GM04503 (cell line): ENCODE data around the gene ADD2.
A peak's percentile ranks its signal among the peaks of the same experiment; 100 is the strongest.

Experiments
- DNase-seq: peaks from one replicate; pipeline ENCODE4 v3.0.0-alpha.2; 2012; ENCODE audit warnings: low read depth

ADD2 gene

DNA sequence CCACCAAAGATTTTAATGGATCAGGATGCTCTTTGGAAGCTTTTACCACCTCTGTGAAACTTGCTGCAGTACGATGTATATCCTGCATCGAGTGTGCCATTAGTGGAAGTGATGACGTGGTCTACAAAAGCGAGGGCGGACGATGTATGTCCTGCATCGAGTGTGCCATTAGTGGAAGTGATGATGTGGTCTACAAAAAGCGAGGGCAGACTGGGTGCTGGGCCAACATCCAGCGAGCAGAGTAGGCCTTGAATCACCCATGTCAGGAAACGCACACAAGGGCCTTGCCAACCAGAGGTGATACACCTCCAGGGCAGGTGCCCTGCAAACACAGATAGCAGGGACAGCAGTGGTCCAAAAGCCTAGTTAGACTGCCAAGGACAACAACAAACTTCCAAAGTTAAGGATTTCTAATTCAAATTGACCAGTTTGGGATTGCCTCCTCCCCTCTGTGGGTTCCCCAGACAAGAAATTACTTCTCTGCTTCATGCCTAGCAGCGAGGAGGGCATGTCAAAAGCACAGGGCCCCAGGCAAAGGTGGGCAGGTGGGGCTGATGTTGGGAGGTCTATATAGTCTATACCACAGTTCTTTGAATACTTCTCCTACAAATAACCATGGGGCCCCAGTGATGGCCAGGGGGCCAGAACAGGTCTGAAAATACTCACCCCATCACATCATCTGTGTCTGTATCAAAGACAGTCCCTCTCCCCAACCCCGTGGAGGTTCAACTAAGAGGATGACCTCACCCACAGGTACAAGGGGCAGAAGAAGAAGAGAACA is 70.2 kb downstream of the ADD2 start:
- DNase-seq, result no peak

DNA sequence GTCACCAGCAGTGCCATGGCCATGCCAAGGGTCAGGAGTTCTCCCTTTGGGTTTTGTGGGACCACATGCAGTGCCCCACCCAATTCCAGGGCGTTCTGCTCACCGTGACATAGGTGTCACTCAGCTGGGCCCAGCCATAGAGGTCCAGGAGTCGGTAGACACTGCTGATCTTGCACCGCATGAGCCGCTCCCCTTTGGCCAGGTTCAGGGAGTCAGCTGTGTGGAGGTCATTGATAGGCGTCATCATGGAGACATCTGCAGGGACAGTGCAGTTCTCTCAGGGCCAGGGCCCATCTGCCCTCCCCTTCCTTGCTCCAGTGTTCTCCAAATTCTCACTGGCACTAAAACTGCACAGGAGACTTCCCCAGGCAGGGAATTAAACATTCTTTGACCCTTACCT is 71.9 kb downstream of the ADD2 start:
- DNase-seq, result no peak

DNA sequence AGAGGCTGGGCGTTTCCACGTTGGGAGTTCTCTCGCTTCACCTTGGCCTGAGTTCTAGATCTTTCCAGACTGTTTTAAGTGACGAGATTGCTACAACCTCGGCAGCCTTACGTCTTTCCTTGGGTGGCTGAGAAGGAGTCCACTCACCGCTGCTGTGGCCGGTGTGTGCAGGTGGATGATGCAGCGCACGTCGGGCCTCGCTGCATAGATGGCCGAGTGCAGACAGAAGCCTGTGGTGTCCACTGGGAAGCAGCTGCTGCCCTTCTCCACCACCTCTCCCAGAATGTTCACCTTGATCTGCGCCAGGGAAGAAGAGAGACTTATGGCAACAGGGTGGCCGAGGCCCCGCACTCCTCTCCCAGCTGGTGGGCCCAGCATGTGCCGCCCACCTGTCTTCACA is 75.7 kb downstream of the ADD2 start:
- no peak for DNase-seq

DNA sequence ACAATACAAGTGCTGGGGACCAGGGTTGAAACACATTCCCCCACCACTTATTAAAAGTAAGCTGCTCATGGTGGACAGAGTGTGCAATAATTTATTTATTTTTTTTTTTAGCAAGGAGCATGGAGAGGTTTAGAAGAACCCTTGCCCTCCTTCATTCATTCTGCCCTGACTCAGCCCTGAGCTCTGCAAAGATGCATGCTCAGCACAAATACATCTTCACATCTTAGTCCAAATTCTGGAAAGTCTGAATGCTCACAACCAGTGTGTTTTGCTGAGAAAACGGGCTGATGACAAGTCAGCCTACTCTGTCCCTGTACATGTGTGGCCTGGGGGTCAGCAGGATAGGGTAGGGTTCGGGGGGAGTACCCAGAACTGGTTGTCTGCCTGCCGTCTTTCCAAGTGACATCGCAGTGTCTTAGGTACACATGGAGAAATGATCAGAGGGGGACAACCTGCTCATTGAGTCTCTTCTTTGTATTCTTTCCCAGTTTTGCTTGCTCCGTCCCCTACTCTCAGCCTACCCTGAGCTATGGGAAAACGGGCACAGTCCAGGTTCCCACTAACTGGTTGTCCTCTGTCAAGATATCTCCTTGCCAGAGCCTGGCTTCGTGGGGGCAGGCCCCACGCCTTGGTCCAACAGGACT is 76.4 kb downstream of the ADD2 start:
- DNase-seq, result no peak

DNA sequence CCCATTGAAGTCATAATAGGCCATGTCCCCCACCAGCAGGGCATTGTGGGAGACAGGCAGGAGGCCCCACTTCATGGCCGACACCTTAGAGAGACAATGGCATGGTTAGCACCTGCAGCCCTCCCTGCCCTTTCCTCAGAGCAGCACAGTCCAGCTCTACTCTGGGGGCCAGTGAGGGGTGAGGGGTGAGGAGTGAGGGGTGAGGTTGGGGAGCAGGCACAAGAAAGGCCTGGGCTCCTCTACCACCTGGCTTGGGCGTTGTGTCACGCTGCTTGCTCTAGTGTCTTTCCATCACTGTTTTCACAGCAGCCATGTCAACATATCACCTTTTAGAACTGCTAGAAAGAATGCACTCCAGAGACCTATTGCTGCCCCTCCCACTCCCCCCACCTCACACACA is 77.2 kb downstream of the ADD2 start:
- DNase-seq, result no peak

DNA sequence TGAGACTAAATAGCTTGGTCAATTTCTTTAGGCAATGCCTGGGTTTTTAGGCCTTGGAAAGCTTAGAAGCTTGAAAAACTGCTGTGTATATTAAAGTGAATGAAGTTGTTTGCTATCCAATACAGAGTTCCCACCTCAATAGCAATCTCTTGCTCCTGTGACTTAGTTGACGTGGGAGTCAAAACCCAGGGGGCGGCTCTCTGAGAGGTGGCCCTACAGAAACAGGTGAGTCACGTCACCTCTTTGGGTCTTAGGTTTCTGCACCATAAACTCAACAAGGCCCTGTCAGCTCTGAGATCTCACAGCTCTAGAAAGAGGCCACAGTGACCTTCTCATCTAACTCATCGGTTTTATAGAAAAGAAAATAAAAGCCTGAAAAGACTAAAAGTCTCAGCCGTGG is 79.6 kb downstream of the ADD2 start:
- DNase-seq, result no peak

DNA sequence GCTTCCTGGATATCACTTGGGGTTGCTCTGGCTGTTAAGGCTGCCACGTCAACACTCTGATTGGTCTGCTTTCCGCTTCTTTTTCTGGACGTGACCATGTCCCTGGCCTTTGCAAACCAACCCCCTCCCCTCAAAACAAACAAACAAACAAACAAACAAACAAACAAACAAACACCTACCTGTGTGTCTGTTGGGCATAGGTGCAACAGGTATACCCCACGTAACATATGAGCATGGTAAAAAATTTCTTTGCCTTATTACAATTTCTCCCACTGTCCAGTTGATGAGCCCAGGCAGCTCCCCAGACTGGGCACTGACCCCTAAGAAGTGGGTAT is 80.6 kb downstream of the ADD2 start:
- no peak for DNase-seq

DNA sequence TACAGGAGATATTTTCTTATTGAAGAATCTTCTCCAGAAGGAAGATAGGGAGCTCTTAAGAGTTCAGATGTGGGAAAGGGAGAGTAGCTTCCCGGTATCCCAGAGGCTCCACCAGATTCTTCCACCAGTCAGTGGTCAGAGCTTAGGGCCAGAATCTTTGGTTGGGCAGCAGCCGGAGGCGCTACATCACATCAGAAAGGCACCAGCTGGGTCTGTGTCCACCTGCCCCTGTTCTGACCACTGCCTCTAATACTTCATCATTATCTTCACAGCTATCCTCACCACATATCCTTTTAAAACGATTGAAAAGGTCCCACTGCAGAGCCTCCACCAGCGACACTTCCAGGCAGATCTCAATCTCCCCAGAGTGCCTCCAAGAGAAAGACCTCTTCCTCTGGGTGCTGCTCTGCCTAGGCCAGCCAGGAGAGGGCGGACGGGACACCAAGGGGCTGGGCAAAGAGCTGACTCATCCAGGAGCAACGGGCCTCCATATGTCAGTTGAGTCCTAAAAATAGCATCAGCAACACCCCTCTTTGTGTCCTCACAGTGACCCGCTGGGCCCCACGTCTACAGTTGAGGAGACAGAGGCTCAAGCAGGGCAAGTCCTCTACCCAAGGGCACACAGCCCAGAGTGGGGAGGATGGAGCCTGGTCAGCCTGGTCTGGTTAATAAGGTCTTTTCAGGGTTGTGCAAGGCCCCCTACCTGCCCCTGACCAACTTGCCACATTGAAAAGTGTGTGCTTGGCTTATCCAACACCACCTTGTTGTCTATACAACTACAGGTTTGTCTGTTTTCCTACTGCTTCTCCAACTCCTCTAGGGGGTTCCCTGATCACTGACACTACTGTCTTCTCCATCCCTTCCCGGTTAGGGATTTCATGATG is 81.2 kb downstream of the ADD2 start:
- peak; percentile 61 for DNase-seq

DNA sequence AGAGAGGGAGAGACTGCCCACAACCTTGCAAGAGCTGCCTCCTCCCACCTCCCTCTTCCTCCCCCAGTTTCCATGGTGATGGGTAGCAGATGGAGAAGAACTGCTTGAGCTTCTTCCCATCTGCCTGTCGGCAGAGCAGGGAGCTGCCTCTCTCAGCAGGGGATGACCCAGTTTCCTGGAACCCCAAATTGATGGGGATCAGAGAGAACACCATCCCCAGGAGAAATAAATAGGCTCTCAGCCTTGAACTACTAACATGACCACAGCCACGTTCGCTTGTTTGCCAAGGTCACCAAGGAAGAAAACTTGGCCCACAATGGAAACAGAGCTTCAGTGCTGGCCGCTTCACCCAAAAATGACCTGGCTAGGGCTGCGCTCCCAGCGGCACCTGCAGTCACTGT is 82.2 kb downstream of the ADD2 start:
- DNase-seq, result no peak

DNA sequence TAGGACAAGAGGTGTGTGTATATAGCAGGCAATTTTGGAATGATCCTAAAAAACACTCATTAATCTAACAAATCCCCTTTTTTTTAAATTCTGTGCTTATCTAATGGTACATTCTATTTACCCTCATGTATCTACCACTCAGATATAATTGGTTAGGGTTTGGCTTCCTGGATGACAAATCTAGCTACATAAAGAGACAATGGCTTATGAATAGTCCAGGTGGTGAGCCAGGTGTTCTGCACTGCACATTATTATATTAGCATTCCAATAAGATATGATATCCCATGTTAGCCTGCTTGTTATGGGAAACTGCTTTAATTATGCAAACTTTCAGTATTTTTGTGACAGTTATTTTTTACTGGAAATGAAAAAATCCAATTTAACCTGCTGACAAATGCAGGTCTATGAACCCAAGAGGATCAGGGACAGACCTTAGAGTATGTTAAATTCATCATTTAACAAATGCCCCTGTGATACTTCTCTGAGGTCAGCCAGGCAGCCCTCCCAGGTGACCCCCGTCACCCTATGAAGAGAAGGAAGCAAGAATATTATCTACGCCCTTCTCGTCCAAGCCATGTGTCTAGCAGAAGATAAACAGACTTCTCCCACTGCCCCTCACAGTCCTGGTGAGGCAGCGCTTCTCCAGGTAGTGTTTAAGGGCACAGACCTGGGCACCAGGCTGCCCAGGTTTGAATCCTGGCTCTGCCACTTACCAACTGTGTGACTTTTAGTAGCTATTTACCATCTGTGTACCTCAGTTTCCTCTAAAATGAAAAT is 83.0 kb downstream of the ADD2 start:
- DNase-seq, result no peak

DNA sequence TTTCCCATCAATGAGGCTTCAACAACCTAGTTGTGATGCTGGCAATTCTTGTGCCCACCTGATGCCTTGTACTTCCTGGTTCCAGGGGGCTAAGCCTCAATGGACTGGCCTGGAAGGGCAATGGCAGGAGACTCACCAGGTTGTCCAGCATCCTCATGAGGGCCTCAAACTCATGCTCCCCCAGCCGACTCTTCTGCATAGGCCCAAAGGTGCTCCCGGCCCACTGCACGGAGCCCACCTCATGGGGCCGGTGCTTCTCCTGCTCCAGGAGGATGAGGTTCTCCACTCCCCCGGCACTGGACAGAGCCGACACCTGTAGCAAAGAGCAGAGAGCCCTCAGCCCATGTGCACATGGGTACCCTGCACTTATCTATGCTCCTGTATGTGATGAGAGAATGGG is 84.5 kb downstream of the ADD2 start:
- no peak for DNase-seq

DNA sequence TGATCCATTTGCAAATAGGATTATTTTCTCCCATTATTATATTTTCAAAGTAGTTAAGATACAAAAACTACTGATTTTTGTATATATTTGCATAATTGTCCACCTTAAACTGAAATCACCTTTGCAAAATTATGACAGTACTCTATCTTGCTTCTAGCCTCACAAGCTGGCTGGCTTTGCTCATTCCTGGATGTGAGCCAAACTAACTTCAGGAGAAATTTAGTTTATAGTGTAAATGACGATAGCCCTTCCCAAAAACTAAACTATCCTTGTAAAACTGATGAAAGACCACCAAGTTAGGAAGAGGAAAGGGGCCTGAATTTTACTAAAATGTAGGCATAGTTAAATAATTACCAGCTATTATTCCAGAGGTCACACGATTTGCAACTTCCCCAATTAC is 87.3 kb downstream of the ADD2 start:
- DNase-seq, result no peak

DNA sequence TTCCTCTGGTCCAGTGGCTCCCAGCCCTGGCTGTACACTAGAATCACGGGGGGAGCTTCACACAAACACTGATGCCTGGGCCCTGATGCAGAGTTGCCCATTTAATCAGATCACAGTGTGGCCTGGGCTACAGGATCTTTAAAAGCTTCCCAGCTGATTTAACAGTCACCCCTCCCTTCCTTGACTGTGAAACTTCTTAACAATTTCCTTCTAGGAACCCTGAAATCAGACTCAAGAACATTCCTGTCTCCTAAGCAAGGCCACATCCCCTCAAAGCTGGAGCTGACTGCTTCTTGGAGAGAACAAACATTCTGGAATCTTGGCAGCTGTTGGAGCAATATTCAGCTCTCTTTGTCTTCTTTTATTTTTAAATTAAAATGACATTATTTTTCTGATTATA is 88.7 kb downstream of the ADD2 start:
- peak; percentile 17 for DNase-seq

DNA sequence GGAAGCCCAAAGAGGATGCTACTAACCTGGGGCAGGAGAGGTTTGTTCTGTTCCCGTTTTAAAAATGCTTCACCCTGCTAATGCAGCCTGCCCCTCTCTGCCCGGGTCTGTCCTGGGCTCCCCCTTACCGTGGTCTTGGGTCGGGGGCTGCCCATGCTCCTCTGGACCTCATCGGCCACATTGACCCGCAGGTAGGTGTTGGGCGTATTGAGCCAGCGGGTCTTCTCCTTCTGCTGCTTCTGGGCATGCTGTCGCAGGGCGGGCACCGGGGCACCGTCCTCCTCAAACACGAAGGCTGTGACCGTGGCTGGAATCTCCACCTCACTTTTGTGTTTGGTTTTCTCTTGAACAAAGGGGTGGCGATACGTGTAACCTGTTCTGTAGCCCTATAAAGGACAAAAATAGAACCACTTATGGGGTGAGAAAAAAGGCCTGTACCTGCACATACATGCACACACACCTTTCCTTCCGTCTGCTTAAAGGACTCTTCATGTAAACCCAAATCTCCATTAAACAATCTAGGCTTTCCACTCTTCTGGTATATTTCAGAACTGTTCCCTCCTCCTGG is 89.3 kb downstream of the ADD2 start:
- DNase-seq, result no peak

DNA sequence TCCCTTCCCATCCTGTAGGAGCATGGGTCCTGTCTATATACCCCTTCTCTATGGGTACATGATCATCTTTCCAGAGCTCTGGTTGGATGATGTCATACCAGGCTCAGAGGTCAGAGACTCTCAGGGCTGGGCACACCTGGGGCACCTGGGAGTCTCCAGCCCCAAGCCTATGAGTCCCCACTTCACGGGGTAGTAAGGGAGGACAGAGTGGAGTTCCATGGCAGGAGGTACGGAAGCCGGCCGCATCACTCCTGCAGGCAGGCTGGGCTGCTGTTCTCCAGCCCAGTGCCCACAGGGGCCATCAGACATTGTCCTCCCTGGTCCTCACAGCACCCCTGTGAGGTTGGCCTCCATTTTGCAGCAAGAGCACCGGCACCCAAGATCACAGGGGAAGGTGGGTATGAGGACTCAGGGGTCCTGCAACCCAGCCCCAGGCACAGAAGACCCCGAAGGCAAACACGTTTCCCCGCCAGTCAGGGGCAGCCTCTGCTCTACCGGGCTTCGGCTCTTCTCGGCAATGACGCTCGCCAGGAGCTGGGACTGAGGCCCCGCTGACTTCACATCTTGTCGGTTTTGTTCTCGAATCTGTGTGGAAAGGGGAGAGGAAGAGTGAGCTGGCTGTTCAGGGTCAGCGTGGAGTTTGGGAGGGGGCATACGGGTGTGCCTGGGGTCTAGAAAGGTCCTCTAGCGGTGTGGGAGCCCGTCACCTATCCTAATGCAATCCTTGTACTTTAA is 91.5 kb downstream of the ADD2 start:
- DNase-seq, result no peak

DNA sequence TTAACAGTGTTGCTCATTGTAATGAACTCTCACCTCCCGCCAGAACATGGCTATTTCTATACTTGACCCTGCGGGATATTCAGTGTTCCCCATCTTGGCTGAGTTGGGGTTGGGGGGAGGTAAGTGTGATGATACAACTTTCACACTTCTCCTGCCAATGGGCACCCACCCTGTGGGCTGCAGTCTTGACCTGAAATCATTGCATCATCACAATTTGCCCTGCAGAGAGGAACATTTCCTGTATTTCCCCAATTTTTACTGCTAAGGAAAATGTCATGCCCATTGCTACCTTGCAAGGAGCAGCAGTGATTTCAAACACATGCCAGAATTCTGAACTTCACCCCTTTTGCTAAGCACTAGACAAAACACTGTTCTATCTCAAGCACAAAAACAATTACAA is 92.1 kb downstream of the ADD2 start:
- no peak for DNase-seq

DNA sequence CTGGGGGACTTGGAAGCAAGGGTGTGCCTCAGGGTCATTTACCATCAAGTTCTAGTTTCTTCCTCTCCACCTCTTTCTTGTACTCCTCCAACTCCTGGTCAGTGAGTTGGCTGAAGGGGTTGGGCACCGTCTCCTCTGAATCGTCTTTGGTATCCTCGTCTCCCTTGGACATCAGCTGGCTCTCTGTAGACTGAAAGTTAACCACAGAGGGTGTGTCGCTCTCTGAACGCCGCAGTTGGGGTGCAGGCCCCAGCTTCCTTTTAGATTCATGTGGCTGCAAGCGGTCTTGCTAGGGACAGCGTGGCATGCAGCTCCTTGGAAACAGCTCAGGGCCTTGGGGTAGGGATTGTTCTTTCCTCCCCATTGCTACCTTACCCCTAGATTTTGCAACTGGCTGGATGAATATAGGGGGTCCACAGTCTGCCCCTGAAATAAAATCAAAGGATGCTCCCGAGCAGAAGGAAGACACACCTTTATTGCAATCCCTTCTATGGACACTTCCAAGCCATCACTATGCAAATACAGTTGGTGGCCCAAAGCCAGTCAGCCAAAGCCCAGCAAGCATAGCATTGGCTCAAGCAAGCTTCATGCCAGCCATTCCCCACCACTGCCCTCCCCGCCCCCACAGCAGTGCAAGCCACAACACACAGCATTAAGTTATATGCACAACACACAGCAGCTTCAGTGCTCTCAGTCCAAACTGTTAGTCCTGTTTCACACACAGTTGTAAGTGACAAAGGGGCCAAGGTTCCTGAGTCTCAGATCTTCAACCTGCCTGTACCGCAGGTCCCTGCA is 93.2 kb downstream of the ADD2 start:
- no peak for DNase-seq

DNA sequence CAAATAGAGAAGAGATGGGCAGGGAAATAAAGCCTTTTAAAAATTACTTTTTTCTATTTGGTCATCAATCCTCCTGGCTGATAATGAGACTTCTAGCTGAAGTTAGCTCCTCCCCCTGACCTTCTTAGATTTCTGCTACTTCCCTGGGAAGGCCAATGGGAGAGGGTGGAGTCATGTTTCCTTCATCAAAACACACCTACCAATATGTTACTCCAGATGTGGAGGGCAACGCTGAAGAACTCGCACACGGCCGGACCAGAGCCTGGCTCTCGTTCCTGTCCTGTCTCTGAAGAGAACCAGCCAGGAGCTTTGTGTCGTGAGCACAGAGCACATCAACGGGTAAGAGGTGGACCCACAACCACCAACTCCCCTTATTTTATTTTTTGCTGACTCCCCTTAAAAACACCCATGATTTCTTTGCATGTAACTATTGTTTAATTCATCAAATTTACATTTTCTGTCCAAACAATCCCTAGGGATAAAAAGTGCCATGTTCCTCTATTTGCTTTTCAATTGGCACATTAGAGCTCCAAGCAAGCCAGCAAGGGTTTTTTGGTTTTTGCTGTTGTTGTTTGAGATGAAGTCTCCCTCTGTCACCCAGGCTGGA is 94.9 kb downstream of the ADD2 start:
- no peak for DNase-seq

DNA sequence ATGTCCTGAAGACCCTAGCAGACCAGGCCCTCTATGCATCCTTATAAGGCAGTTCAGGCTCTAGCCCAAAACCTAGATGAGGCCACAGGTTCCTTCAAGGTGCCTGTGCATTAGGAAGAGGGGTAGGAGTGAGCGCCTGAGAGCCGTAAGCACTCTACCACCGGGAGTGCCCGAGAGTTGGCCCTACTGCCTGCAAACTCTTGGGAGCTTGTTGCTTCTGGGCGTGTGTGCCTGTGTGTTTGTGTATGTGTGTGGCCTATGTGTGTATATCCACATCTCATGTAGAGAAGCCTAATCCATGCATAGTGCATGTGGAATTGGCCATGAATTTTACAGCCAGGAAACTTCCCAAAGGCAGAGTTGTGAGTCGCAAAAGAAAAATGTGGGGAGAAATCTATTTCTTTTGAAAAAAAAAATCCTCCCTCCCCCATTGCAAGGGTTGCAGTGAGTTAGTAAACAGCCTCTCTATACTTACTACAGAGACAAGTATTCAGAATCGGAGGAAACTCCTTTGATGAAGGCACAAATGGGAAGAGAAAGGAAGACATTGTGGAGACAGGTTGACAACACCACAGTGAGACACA is 96.8 kb downstream of the ADD2 start:
- no peak for DNase-seq

DNA sequence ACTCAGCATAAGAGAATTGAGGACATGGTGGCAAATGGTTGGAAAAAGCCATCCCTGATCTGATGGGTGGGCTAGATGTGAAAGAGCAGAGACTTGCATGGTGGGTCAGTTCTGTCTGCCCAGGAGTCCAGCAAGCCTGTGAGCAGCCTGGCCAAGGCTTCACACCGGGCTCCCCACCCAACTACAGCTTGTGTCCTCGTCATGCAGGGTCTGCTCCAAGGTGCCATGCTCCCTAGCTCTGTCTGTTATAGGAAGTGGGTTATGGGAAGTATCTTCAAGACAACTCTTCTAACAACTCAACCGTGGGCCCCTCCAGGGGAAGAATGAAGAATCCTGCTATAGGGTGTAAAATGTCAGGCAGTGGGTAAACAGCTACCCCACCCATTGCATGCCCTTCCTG is 97.4 kb downstream of the ADD2 start:
- no peak for DNase-seq
